BLaER1 (cell line): Measurements from ENCODE around the gene MFAP5.

Experiments
- H3K27ac ChIP-seq: shearing (Covaris generic); formaldehyde crosslinking; 2 replicates; pipeline ENCODE4 v1.8.1; 2022
- H3K27me3 ChIP-seq: shearing (Covaris generic); formaldehyde crosslinking; 2 replicates; pipeline ENCODE4 v1.8.1; 2022
- H3K36me3 ChIP-seq: shearing (Covaris generic); formaldehyde crosslinking; 2 replicates; pipeline ENCODE4 v1.8.1; 2022
- H3K4me1 ChIP-seq: shearing (Covaris generic); formaldehyde crosslinking; 2 replicates; pipeline ENCODE4 v1.8.1; 2022
- H3K4me2 ChIP-seq: shearing (Covaris generic); formaldehyde crosslinking; 2 replicates; pipeline ENCODE4 v1.8.1; 2022
- H3K4me3 ChIP-seq: shearing (Covaris generic); formaldehyde crosslinking; 2 replicates; pipeline ENCODE4 v1.8.1; 2022
- H3K9ac ChIP-seq: shearing (Covaris generic); formaldehyde crosslinking; 2 replicates; pipeline ENCODE4 v1.8.1; 2022
- H3K9me3 ChIP-seq: shearing (Covaris generic); formaldehyde crosslinking; 2 replicates; pipeline ENCODE4 v1.8.1; 2022
- H4K20me1 ChIP-seq: shearing (Covaris generic); formaldehyde crosslinking; 2 replicates; pipeline ENCODE4 v1.8.1; 2022
- Cebpa-rat ChIP-seq: shearing (Covaris generic); IDR thresholded peaks from 2 replicates; pipeline ENCODE4 v1.8.1; 2022

Gene MFAP5

GRCh38 chr12:8677362-8677761 is 14.7 kb upstream of the MFAP5 start:
- peaks cover 10% of the 10 kb centered on the region for H3K9me3 ChIP-seq
- TF ChIP-seq Cebpa-rat = no peak

DNA sequence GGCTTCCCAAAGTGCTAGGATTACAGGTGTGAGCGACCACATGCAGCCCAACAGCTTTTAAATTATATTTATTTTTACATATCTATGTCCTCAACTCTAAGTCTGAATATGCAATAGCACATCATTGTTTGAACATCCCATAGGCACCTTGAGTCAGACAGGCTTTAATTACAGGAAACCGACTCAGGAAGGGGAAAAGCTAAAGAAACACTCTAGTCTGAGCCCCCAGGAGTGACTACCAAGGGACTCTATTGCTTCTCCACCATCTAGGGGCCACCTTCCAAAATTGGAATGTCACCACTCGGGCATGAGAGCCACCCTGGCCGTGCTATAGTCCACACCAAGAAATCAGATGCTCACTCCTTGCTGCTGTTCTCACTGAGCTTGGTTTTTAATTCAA is 14.0 kb upstream of the MFAP5 start:
- TF ChIP-seq Cebpa-rat = no peak
- Histone ChIP-seq H3K27ac (no peak overlapping the region), H3K4me3 (no peak overlapping the region), H3K9me3 (peaks cover 17% of the 10 kb centered on the region), H3K27me3 (no peaks in the 10 kb centered on the region), H3K4me1 (peaks cover 19% of the 10 kb centered on the region), H4K20me1 (no peaks in the 10 kb centered on the region), H3K9ac (no peak overlapping the region), H3K4me2 (no peak overlapping the region), H3K36me3 (no peaks in the 10 kb centered on the region)

More at GRCh38 chr12:8677362-8677761, 14.7 kb upstream of the MFAP5 start:
- Histone ChIP-seq H3K4me2 (no peak overlapping the region), H4K20me1 (no peaks in the 10 kb centered on the region), H3K9ac (no peak overlapping the region), H3K27ac (no peak overlapping the region), H3K36me3 (no peaks in the 10 kb centered on the region), H3K4me1 (peaks cover 19% of the 10 kb centered on the region), H3K27me3 (no peaks in the 10 kb centered on the region), H3K4me3 (no peak overlapping the region)

GRCh38 chr12:8675591-8676036 is 13.0 kb upstream of the MFAP5 start:
- Histone ChIP-seq H3K4me1 (peaks cover 23% of the 10 kb centered on the region), H3K36me3 (no peaks in the 10 kb centered on the region), H3K4me3 (no peak overlapping the region), H3K27ac (peak overlapping the region; percentile 23; the same call in 1 of the 2 replicates), H4K20me1 (no peaks in the 10 kb centered on the region), H3K9me3 (peaks cover 28% of the 10 kb centered on the region), H3K27me3 (no peaks in the 10 kb centered on the region), H3K4me2 (peak overlapping the region; percentile 24), H3K9ac (no peak overlapping the region)
- no peak for TF ChIP-seq Cebpa-rat

DNA sequence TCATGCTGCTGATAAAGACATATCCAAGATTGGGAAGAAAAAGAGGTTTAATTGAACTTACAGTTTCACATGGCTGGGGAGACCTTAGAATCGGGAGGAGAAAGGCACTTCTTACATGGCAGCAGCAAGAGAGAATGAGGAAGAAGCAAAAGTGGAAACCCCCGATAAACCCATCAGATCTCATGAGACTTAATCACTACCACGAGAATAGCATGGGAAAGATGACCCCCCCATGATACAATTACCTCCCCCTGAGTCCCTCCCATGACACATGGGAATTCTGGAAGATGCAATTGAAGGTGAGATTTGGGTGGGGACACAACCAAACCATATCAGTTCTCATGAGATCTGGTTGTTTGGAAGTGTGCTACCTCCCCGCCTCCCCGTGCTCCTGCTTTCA is 9.8 kb upstream of the MFAP5 start:
- H3K4me1 ChIP-seq = peaks cover 44% of the 10 kb centered on the region
- H4K20me1 ChIP-seq = no peaks in the 10 kb centered on the region
- no peaks in the 10 kb centered on the region for H3K36me3 ChIP-seq
- no peak overlapping the region for H3K27ac ChIP-seq
- H3K4me3 ChIP-seq = no peak overlapping the region
- peaks cover 40% of the 10 kb centered on the region for H3K9me3 ChIP-seq
- no peaks in the 10 kb centered on the region for H3K27me3 ChIP-seq
- no peak for TF ChIP-seq Cebpa-rat
- H3K4me2 ChIP-seq = no peak overlapping the region
- no peak overlapping the region for H3K9ac ChIP-seq

DNA sequence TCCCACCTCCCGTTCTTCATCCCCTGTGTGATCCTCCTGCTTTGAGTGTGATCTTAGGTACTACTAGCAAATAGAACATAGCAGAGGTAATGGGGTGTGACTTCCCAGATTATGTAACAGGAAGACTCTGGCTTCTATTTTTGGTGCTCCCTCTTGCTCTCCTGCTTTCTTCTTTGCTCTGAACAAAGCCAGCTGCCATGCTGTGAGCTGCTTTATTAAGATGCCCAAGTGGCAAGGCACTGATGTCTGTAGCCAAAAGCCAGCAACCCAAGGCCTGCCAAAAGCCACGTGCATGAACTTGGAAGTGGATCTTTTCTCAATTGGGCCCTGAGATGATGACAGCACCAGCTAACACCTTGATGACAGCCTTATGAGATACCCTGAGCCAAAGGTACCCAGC is 5.8 kb upstream of the MFAP5 start:
- Histone ChIP-seq H3K4me2 (peak overlapping the region; percentile 62), H3K4me3 (no peak overlapping the region), H3K27me3 (no peaks in the 10 kb centered on the region), H3K9ac (no peak overlapping the region), H3K36me3 (no peaks in the 10 kb centered on the region), H3K9me3 (peaks cover 40% of the 10 kb centered on the region), H3K4me1 (peaks cover 29% of the 10 kb centered on the region), H4K20me1 (no peaks in the 10 kb centered on the region), H3K27ac (no peak overlapping the region)
- TF ChIP-seq Cebpa-rat = no peak

- Histone ChIP-seq H3K9me3 (peaks cover 29% of the 10 kb centered on the region), H3K27me3 (no peaks in the 10 kb centered on the region), H3K9ac (no peak overlapping the region), H3K27ac (no peak overlapping the region), H3K36me3 (no peaks in the 10 kb centered on the region), H3K4me2 (0 out of 2 replicates have a peak overlapping the region, but pooled peaks have one; percentile 14), H3K4me3 (no peak overlapping the region), H3K4me1 (peaks cover 29% of the 10 kb centered on the region), H4K20me1 (no peaks in the 10 kb centered on the region)
- TF ChIP-seq Cebpa-rat = no peak
These were observed 4.6 kb upstream of the MFAP5 start for GRCh38 chr12:8667270-8667669.

DNA sequence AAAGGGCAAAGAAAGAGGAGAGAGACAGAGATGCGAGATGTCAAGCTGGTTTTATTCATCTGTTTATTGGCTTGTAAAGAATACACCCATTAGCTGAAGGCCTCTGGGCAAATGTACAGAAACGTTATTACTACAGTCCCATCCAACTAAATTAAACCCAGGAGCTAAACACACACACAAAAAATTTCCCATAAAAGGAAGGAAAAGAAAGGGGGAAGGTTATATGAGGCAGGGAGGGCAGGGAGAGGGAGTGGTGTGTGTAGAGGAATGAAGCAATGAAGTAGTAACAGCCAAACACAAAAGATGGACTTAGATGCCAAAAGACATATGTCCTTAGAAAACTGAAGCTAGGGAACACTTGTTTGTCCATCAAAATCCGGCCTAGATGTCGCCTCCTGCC is 3.1 kb upstream of the MFAP5 start:
- TF ChIP-seq Cebpa-rat = no peak
- Histone ChIP-seq H3K9me3 (peaks cover 14% of the 10 kb centered on the region), H3K4me2 (no peak overlapping the region), H3K4me3 (no peak overlapping the region), H3K9ac (no peak overlapping the region), H3K27me3 (no peaks in the 10 kb centered on the region), H3K4me1 (peaks cover 26% of the 10 kb centered on the region), H3K36me3 (no peaks in the 10 kb centered on the region), H4K20me1 (no peaks in the 10 kb centered on the region), H3K27ac (no peak overlapping the region)

- Histone ChIP-seq H3K4me2 (no peak overlapping the region), H3K9me3 (no peaks in the 10 kb centered on the region), H3K27me3 (no peaks in the 10 kb centered on the region), H3K9ac (no peak overlapping the region), H3K27ac (no peak overlapping the region), H3K4me1 (peaks cover 24% of the 10 kb centered on the region), H4K20me1 (no peaks in the 10 kb centered on the region), H3K36me3 (no peaks in the 10 kb centered on the region), H3K4me3 (no peak overlapping the region)
- TF ChIP-seq Cebpa-rat = no peak
These were observed 1.7 kb upstream of the MFAP5 start for GRCh38 chr12:8664228-8664913.

DNA sequence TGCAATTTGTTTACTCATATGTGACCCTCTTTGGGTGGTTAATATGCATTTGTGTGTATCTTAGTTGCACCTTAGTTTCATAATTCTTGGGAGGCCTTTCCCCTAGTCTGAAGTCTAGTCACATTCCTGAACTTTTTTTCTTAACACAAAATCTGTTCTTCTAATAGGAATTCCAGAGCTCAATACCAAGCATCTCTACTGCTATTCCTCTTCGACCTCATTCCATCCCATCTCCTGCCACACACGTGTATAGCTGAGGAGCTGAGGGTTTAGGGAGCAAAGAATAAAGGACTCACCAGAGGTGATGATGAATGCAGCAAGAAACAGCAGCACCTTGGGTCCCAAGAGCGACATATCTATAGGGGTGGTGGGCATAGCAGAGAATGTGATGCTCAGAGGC is 875 bp downstream of the MFAP5 start:
- no peaks in the 10 kb centered on the region for H3K27me3 ChIP-seq
- no peaks in the 10 kb centered on the region for H3K9me3 ChIP-seq
- H4K20me1 ChIP-seq = no peaks in the 10 kb centered on the region
- no peak overlapping the region for H3K27ac ChIP-seq
- no peak overlapping the region for H3K4me2 ChIP-seq
- no peak overlapping the region for H3K9ac ChIP-seq
- no peaks in the 10 kb centered on the region for H3K4me1 ChIP-seq
- no peaks in the 10 kb centered on the region for H3K36me3 ChIP-seq
- no peak overlapping the region for H3K4me3 ChIP-seq
- no peak for TF ChIP-seq Cebpa-rat

DNA sequence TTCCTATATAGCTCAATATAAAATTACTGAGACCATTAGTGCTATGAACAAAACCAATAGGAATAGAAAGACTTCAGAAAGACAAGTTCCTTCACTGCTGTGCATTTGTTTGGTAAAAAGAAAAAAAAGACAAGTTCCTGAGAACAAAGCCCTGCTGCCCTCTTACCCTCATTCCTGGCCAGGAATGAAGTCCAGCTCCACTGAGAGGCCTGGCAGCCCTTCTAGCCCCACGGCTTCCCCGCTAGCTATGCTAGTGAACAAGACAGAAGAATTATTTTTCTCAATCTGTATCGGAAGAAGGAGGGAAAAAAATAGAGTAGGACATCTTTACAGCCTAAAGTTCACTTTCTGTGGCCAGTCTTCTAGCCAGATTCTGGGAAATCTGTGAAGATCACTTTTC is 1.6 kb downstream of the MFAP5 start:
- Histone ChIP-seq H3K9me3 (no peaks in the 10 kb centered on the region), H3K27ac (no peak overlapping the region), H4K20me1 (no peaks in the 10 kb centered on the region), H3K9ac (no peak overlapping the region), H3K36me3 (no peaks in the 10 kb centered on the region), H3K4me2 (no peak overlapping the region), H3K4me3 (no peak overlapping the region), H3K27me3 (no peaks in the 10 kb centered on the region), H3K4me1 (no peaks in the 10 kb centered on the region)
- TF ChIP-seq Cebpa-rat = no peak

DNA sequence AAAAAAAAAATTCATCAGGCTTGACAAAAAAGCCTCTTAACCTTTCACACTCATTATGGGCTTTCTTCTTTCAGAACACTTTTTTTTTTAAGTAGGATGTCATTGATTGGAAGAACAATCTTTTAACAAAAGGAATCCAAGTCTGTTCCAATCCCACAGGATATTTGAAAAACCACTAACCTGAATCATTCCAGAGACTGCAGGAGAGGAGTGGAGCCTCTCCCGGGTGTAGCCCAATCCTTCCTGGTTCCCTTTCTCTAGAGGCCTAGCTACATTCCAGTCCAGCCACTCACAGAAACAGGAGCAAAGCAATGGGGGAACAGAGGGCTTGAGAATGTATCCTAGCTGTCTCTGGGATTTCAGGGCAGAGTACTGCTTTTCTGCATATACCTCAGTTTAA is 4.3 kb downstream of the MFAP5 start:
- no peak overlapping the region for H3K27ac ChIP-seq
- H3K27me3 ChIP-seq = no peaks in the 10 kb centered on the region
- H3K4me3 ChIP-seq = no peak overlapping the region
- no peak overlapping the region for H3K9ac ChIP-seq
- TF ChIP-seq Cebpa-rat = no peak
- no peaks in the 10 kb centered on the region for H3K9me3 ChIP-seq
- no peak overlapping the region for H3K4me2 ChIP-seq
- no peaks in the 10 kb centered on the region for H3K4me1 ChIP-seq
- H3K36me3 ChIP-seq = no peaks in the 10 kb centered on the region
- no peaks in the 10 kb centered on the region for H4K20me1 ChIP-seq
